Activated T-cell treated with anti-CD3 and anti-CD28 coated beads for 1 hour (primary cell): ENCODE results near the gene DCLK3.

Experiments used
- DNase-seq: peaks from one replicate; pipeline ENCODE4 v3.0.0-alpha.2; 2020; ENCODE audit warnings: low read depth

Gene DCLK3

DNA sequence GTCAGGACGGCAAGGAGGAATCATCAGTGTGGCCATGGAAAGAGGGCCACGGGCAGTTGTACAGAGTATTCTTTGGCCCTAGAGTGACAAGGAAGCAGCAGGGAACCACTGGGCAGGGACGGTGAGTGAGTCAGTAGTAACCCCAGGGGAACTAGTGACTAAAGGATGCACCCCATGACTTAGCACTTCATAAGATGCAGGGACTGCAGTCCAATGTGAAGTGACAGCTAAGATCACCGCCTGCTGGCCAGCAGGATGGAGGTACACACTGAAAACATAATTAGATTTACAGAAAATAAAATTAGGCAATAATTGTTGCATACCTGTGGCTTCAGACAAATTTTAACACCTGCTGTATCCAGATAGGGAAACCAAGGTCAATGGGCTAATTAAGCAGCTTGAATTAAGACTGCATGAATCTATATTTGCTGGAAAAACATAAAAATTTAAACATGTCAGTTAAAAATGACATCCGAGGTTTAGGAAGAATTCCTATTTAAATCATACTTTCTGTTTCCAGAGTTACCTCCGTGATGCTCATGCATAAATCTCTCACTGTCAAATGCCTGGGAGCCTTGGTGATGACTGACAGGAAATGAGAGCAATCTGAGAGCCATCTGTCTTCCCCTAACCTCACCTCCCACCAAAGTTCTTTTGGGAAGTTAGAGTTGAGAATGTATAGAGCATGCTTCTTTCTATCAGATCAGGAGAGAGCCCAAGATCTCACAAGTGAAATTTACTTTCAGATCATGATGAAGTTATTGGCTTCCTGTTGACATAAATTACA lies 56.5 kb downstream of the DCLK3 start:
- DNase-seq, result no peak

DNA sequence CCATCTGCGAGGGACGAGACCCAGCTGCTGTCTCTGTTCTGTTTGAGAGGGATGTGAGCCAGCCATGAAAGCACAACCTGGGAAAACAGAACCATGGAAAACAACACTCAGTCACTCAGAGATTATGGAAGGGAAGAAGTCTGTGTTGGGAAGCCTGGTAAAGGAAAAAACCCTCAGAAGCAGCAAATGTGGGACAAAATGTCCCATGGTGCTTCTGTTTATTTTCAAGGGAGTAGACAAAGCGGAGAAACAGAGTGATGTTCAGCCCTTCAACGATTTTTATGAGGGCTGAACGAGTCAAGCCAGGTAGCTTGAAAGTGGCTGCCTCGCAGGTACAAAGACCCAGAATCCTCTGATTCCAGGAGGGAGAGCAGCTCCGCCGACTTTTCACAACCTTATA lies 59.3 kb downstream of the DCLK3 start:
- DNase-seq, result no peak

DNA sequence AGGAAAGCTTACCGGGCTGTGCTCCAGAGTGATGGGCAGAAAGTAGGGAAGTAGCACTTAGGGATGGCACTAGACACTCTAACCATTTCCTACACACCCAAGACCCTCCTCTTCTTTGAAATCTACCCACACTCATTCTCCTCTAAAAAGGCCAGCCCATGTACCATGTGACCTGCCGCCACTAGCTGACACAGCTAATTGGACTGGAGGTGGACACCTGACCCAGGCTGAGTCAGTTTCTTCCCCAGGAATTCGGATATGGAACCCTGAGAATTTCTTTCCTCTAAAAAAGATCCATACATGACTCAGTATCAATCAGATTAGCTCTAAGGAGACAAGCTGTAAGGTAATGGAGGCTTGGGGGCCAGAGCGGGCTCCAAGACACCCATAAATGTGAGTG lies 60.1 kb downstream of the DCLK3 start:
- no peak for DNase-seq

DNA sequence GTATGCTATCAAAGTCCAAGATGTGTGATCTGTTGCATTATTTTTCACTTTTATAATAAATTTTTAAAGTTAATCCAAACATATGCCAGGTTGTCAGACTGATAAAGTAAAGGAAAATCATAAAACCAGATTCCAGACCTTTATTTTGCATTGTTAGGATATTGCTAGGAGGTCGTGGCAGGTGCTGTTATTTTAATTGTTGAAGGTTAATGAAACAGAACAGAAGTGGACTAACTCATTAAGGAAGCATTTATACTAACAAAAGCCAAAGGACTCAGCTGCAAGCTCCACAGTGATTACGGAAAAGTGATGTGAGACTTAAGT lies 63.1 kb downstream of the DCLK3 start:
- no peak for DNase-seq

DNA sequence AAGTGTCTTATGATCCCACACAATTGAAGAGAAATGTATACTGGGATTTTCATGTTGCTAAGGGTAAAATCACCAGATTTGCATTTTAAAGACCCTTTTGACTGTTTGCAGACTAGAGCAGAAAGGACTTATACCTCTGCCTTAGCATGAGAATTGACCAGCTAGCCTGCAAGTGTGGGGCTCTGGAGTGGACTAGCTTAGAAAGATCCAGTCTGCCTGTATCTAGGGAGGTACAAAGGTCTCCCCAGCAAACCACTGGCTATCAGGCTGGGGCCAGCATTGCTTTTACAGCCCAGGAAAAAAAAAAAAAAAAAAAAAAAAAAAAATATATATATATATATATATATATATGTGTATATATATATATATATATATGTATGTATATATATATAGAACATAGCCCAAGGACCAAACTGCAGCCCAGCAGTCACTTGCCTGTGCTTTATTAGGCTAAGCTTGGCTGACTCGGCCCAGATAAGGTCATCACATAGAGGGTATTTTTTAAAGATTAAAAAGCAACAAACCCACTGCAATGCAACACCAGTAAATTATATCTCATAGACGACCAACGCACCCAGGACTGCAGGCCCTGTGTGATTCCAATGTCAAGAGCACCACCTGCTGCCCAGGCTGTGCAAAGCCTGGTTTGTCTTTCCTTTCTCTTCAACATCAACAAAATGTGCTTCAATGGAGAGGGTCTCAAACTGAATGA lies 63.7 kb downstream of the DCLK3 start:
- no peak for DNase-seq

DNA sequence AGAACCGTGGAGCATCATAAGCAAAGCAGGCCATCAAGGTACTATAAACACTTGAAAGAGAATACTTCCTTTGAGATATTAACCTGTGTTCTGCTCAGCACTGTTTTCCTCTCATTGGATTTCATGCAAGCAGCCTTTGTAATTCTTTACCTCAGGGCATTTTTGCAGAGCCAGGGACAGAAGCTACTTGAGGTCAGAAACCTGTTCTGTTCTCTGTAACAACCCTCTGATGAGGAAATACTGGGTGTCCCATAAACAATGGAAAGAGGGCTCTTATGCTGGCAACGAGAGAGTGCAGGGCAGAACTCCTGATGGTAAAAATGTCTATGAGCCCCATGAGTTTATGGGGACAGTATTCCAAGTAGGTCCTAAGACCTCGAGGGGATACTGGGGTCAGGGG lies 66.0 kb downstream of the DCLK3 start:
- no peak for DNase-seq

DNA sequence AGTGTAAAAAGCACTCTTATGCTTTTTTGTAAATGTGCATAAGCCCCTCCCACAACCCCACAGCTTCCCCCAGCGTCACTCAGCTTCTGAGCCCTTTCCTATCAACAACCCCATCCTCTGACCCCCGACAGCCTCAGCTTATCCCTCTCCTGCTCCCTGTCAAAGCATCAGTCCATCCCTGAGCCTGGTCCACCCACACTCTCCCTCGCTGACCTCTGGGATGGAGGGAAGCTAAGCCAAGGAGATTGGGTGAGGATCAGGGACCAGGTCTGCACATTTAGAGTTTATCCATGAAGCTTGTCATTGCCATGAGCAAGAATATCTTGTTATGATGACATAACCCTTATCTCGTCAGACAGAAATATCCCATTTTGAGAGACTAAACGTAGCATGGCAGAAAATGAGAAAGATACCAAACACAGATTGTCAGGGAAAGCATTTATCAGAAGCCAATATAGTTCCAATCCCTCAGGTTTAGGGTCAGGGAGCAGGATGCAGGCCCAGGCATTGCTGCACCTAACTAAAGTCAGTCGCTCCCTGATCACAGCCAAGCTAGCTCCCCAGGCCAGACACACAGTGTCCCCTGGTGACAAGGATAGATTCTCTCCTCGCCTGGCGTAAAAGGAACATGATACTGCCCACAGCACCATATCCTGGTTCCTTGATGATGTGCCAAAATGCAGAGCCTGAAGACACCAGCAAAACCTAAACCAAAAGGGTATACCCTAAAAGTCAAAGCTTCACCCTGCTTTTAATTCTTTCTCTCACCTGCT lies 66.9 kb downstream of the DCLK3 start:
- no peak for DNase-seq

DNA sequence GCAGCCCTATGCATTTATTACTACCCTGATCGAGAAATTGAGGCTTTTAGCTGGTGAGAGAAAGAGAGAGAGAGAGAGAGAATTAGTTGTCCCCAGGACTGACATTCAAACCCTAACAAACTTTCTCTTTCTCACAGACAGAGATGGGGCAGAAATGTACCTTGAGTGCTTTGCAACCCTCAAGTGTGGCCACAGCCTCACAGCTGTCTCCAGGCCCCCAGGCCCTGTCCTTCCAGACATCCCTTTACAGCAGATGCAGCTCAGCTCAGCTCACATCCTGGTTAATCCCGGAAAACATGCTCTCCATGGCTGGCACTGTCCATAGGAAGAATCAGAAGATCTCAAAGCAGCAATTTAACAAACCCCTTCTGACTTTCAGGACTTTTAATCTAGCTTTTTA lies 67.6 kb downstream of the DCLK3 start:
- no peak for DNase-seq

DNA sequence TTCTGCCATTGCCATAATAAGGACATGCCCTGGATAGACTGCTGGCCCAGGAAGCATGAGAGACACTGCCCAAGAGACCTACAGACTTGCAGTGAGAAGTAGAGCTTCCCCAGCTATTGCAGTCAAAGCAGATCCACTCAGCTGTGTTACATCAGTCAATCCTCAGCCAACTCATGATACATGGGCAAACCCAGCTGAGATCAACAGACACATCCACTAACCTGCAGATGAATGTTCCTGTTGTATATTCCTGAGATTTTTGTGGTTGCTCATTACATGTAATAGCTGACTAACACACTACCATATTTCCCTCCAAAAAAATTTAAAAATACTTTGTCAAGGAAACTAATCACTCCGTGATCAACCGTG lies 68.6 kb downstream of the DCLK3 start:
- DNase-seq, result no peak

DNA sequence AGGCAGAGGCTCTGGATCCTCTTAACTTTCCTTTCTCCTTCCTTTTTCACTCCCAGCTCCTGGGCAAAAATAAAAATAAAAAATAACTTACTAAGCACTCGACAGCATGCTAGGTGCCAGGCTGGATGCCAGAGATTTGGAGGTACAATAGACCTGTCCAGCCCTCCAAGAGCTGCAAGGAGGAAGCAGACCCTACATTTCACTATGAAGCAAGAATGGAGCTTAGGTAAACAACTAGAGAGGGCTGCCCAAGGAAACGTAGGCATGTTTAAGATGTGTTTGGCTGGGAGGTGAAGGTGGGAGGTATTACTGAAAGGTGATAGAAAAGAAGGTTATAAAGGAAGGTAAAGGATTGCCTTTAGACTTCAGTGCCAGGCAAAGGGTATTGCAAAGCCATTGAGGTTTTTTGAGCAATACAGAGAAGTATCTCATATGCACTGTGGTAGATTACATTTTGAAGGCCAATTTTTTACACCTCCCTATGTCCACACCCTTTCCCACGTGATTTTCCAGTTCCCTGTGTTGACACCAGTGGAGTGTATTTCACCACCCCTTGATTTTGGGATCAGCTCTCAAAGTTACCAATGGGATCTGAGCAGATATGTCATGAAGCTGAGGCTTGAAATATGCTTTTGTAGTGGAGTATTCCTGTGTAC lies 69.1 kb downstream of the DCLK3 start:
- DNase-seq, result no peak

DNA sequence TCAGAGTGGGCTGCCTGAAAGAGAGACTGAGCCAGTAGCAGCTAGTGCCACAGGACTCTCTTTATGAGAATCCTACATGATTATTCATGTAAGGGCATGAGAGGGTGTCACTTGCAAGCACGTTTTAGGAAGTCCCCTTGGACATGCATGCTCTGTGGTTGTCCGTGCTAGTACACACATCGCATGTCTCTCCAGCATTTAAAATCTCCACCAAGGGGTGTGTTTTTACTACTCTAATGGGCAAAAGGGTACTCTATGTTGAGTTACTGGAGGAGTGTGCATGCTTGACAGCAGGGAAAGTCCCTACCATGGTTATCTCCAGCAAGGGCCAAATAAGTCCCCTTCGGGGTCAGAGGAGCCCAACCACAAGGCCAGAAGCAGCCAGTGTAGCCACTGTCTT lies 70.7 kb downstream of the DCLK3 start:
- DNase-seq, result no peak

DNA sequence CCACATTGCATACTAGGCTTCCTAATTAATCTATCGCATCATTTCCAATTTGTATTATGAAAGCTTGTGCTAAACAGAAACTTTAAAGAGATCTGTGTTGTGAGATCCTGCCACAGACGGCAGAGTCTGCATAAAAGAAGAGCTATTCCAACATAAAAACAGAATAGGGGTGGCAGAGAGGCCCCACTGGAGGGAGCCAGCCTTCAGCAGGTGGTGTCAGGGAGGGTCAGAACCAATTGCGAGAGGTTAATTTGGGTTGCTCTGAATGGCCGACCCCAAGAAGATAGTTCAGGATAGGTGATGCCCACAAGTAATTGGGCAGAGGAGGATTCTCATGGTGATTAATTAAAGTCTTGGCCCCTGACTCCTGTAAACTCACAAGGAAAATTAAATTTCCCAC lies 74.8 kb downstream of the DCLK3 start:
- DNase-seq, result no peak

DNA sequence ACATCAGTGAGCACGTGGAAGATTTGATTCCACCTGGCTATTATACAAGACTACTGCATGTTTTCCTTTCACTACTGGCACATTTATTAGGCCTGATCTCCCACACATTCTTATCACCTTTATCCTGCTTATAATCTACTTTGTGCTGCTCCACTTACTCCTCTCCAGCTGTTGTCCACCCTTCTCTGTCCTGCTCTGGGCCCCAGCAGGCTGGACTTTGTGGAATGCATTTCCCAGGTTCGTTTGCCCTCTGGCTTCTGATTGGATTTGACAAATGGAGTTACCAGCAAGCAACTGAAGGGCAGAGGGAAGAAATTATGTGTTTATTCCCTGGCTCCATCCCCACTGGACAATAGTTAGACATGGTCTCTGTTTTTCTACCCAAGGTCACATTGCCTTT lies 75.5 kb downstream of the DCLK3 start:
- DNase-seq, result no peak

DNA sequence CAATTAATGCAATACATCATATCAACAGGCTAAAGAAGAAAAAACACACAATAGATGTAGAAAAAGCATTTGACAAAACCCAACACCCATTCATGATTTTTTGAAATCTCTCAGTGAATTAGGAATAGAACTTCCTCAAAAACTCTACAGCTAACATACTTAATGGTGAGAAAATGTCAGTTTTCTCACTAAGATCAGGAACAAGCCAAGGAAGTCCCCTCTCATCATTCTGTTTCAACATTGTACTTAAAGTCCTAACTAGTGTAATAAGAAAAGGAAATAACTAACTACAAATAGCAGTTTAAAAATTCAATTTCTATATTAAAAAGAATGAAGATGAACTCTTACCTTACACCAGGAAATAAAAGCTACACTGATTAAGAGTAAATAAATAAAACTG lies 77.8 kb downstream of the DCLK3 start:
- no peak for DNase-seq

DNA sequence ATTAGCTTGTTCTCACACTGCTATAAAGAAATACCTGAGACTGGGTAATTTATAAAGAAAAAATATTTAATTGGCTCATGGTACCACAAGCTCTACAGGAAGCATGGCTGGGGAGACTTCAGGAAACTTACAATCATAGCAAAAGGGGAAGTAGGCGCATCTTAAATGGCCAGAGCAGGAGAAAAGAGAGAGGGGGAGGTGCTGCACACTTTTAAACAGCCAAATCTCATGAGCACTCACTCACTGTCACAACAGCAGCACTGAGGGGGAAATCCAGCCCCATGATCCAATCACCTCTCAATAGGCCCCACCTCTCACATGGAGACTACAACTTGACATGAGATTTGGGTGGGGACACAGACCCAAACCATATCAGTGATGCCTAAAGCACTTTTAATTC lies 82.5 kb downstream of the DCLK3 start:
- no peak for DNase-seq

DNA sequence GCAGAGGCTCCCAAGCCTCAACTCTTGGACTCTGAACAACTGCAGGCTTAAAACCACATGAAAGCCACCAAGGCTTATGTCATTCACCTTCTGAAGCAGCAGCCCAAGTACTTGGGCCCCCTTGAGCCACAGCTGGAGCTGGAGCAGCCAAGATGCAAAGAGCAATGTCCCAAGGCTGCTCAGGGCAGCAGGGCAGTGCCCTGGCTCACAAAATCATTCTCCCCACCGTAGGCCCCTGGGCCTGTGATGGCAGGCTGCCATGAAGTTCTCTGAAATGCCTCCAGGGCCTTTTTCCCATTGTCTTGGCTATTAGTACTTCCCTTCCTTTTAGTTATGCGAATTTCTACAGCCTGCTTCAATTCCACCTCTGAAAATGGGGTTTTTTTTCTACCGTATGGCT lies 83.4 kb downstream of the DCLK3 start:
- no peak for DNase-seq

DNA sequence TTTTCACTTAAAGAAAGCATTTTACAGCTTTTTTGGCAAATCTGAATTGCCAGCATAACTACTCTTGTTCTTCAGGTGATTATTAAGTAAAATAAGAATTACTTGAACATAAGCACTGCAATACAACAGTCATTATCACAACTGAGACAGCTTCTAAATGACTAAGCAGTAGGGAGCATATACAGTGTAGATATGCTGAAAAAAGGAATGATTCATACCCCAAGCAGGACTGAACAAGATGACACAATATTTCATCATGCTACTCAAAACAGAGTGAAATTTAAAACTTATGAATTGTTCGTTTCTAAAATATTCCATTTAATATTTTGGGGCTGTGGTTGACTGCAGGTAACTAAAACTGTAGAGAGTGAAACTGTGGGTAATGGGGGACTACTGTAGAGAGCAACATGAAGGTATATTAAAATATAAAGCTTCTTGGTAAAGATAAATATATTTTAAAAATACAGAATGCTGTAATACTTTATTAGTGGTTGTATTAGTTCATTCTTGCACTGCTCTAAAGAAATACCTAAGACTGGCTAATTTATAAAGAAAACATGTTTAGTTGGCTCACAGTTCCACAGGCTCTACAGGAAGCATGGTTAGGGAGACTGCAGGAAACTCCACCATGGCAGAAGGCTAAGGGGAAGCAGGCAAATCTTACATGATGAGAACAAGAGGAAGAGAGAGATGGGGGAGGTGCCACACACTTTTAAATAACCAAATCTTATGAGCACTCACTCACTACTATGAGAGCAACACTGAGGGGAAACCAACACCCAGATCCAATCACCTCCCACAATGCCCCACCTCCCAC lies 84.8 kb downstream of the DCLK3 start:
- no peak for DNase-seq

DNA sequence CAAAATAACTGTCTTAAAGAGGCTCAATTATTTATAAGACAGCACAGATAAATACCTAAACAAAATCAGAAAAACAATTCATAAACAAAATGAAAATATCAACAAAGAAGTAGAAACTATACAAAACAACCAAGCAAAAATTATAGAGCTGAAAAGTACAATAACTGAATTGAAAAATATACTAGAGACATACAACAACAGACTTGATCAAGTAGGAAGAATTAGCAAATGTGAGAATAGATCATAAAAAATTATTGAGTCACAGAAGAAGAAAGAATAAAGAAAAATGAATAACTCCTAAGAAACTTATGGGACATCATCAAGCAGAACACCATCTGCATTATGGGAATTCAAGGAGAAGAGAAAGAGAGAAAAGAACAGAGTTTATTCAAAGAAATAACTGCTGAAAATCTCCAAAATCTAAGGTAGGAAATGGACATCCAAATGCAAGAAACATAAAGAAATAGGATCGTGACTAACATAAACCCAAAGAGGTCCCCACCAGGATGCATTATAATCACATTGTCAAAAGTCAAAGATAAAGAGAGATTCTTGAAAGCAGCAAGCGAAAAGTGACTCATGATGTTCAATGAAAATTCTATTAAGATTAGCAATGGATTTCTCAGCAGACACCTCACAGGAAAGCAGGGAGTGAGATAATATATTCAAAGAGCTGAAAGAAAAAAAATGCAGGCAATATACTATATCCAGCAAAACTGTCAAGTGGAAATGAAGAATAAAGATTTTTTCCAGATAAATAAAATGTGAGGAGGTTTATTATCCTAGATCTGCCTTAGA lies 85.9 kb downstream of the DCLK3 start:
- DNase-seq, result no peak

DNA sequence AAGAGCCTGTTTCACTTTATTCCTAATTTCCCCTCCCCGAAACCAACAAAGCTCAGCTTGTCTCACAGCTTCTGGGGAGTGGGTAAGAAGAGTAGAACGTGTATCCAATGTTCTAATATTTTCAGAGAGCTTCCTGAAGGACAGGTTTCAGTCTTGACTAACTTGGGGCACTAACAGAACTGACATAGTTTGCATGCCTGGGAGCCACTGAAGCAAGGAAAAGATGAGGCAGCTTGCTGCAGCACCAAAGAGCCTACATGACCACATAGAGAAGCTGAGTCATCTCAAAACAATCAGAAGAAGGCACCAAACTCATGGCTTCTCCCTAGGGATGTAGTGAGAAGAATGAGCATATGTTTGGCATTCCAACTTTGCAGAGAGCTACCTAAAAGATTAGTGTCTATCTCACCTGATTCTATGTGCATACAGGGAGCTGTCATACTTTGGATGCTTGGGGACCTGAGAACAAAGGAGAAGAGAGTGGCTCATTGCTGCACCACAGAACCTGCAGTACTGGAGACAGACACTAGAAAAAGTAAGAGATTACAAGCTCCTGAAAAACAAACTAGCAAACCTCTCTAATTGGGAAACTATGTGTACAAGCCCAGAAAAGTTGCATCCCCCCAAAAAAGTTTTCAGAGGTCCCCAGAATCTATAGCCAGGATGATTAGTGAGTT lies 86.9 kb downstream of the DCLK3 start:
- no peak for DNase-seq

DNA sequence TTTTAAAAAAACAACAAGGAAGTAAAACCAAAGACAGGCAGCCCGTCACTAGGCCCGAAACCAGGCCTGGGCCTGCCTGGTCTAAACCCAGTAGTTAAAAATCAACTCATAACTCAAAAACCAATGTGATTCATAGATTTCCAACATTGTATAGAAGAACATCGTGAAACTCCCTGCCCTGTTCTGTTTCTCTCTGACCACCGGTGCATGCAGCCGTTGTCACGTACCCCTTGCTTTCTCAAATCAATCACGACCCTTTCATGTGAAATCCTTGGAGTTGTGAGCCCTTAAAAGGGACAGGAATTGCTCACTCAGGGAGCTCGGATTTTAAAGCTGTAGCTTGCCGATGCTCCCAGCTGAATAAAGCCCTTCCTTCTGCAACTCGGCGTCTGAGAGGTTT lies 89.5 kb downstream of the DCLK3 start:
- DNase-seq, result no peak

DNA sequence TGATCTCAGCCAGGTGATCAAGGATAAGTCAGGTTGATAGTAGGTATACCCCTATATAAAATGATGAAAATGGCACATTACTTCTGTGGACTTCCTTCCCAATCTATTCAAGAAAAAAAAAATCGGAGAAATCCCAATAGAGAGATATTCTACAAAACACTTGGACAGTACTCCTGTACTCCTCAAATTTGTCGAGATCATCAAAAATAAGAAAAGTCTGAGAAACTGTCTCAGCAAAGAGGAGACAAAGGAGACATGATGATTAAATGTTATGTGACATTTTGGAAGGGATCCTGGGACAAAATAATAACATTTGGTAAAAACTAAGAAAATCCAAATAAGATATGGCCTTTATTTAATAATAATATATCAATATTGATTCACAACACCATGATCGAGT lies 94.6 kb downstream of the DCLK3 start:
- no peak for DNase-seq
